MM.1S (cell line): ENCODE measurements around the gene TLX3.

Experiments used
- DNase-seq: peaks from one replicate; pipeline ENCODE4 v3.0.0-alpha.2; 2015
- H2AFZ ChIP-seq: fragments of 300-600 bp; sonication (generic); 2 replicates; pipeline ENCODE4 v1.6.0; 2016; ENCODE audit warnings: antibody characterized with exemption, low read length
- H3F3A ChIP-seq: fragments of 300-600 bp; sonication (generic); 2 replicates; pipeline ENCODE4 v1.6.1; 2016; ENCODE audit warnings: mild to moderate bottlenecking, antibody characterized with exemption, low read length, moderate library complexity, mixed read lengths; ENCODE audit not compliant: insufficient read depth
- H3K27ac ChIP-seq: fragments of 300-600 bp; sonication (generic); 2 replicates; pipeline ENCODE4 v1.5.1; 2016; ENCODE audit warnings: mild to moderate bottlenecking, low read length
- H3K27me3 ChIP-seq: fragments of 300-600 bp; sonication (generic); replicated peaks from 2 replicates; pipeline ENCODE4 v1.6.0; 2016; ENCODE audit warnings: low read length; ENCODE audit not compliant: insufficient read depth
- H3K36me3 ChIP-seq: fragments of 300-600 bp; sonication (generic); replicated peaks from 2 replicates; pipeline ENCODE4 v1.6.1; 2016; ENCODE audit warnings: mild to moderate bottlenecking, low read length, mixed read lengths; ENCODE audit not compliant: insufficient read depth
- H3K4me1 ChIP-seq: fragments of 300-600 bp; sonication (generic); 2 replicates; pipeline ENCODE4 v1.6.1; 2016; ENCODE audit warnings: low read length, mixed read lengths
- H3K4me2 ChIP-seq: fragments of 300-600 bp; sonication (generic); 2 replicates; pipeline ENCODE4 v1.6.0; 2016; ENCODE audit warnings: low read depth, low read length
- H3K4me3 ChIP-seq: fragments of 300-600 bp; sonication (generic); 2 replicates; pipeline ENCODE4 v1.5.1; 2016; ENCODE audit warnings: low read length, mixed read lengths
- H3K79me2 ChIP-seq: fragments of 300-600 bp; sonication (generic); 2 replicates; pipeline ENCODE4 v1.6.1; 2016; ENCODE audit warnings: mixed run types, low read length, mixed read lengths
- H3K9ac ChIP-seq: fragments of 300-600 bp; sonication (generic); 2 replicates; pipeline ENCODE4 v1.6.1; 2016; ENCODE audit warnings: low read length, mixed read lengths
- H3K9me2 ChIP-seq: fragments of 300-600 bp; sonication (generic); replicated peaks from 2 replicates; pipeline ENCODE4 v1.6.1; 2016; ENCODE audit warnings: mild to moderate bottlenecking, low read length, mixed read lengths; ENCODE audit not compliant: insufficient read depth
- H3K9me3 ChIP-seq: fragments of 300-600 bp; sonication (generic); replicated peaks from 2 replicates; pipeline ENCODE4 v1.6.1; 2016; ENCODE audit warnings: mild to moderate bottlenecking, low read length, mixed read lengths; ENCODE audit not compliant: insufficient read depth
- H4K20me1 ChIP-seq: fragments of 300-600 bp; sonication (generic); 2 replicates; pipeline ENCODE4 v1.6.1; 2016; ENCODE audit warnings: mild to moderate bottlenecking, low read length, moderate library complexity, mixed read lengths; ENCODE audit not compliant: insufficient read depth
- EZH2 ChIP-seq: fragments of 300-600 bp; sonication (generic); optimal IDR thresholded peaks from 2 replicates; pipeline ENCODE3; 2017; ENCODE audit warnings: low read depth, mild to moderate bottlenecking, antibody characterized with exemption, low read length, mixed read lengths
- EZH2phosphoT487 ChIP-seq: fragments of 300-600 bp; sonication (generic); IDR thresholded peaks from 2 replicates; pipeline ENCODE4 v1.6.1; 2018; ENCODE audit warnings: antibody characterized with exemption, low read length
- TF ChIP-seq, protein P1 (sequence below): fragments of 300-600 bp; sonication (generic); IDR thresholded peaks from 2 replicates; pipeline ENCODE4 v1.5.1; 2016; ENCODE audit warnings: antibody characterized with exemption, low read length, mixed read lengths

Gene TLX3

GRCh38 chr5:171263181-171263580, 45.9 kb upstream of the TLX3 start:
- no peaks in the 10 kb centered on the region for H3K9me2 ChIP-seq
- H4K20me1 ChIP-seq: no peaks in the 10 kb centered on the region
- no peak for DNase-seq
- H3K4me3 ChIP-seq: no peak overlapping the region
- H3K79me2 ChIP-seq: no peaks in the 10 kb centered on the region
- no peak overlapping the region for H3K27ac ChIP-seq
- no peaks in the 10 kb centered on the region for H3K9me3 ChIP-seq
- no peak for TF ChIP-seq EZH2phosphoT487
- TF ChIP-seq, protein P1, sequence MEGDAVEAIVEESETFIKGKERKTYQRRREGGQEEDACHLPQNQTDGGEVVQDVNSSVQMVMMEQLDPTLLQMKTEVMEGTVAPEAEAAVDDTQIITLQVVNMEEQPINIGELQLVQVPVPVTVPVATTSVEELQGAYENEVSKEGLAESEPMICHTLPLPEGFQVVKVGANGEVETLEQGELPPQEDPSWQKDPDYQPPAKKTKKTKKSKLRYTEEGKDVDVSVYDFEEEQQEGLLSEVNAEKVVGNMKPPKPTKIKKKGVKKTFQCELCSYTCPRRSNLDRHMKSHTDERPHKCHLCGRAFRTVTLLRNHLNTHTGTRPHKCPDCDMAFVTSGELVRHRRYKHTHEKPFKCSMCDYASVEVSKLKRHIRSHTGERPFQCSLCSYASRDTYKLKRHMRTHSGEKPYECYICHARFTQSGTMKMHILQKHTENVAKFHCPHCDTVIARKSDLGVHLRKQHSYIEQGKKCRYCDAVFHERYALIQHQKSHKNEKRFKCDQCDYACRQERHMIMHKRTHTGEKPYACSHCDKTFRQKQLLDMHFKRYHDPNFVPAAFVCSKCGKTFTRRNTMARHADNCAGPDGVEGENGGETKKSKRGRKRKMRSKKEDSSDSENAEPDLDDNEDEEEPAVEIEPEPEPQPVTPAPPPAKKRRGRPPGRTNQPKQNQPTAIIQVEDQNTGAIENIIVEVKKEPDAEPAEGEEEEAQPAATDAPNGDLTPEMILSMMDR: no peak
- TF ChIP-seq EZH2: no peak
- no peaks in the 10 kb centered on the region for H3F3A ChIP-seq
- no peaks in the 10 kb centered on the region for H3K27me3 ChIP-seq
- no peak overlapping the region for H3K4me2 ChIP-seq
- H3K4me1 ChIP-seq: no peaks in the 10 kb centered on the region
- no peak overlapping the region for H3K9ac ChIP-seq
- no peaks in the 10 kb centered on the region for H3K36me3 ChIP-seq
- no peak overlapping the region for H2AFZ ChIP-seq

- no peaks in the 10 kb centered on the region for H3K27me3 ChIP-seq
- H3K9ac ChIP-seq: no peak overlapping the region
- no peaks in the 10 kb centered on the region for H3K36me3 ChIP-seq
- no peak overlapping the region for H2AFZ ChIP-seq
- no peak overlapping the region for H3K4me2 ChIP-seq
- TF ChIP-seq EZH2: no peak
- TF ChIP-seq EZH2phosphoT487: no peak
- TF ChIP-seq, protein P1: no peak
- H3K9me2 ChIP-seq: no peaks in the 10 kb centered on the region
- H3K4me1 ChIP-seq: no peaks in the 10 kb centered on the region
- no peak overlapping the region for H3K4me3 ChIP-seq
- H4K20me1 ChIP-seq: no peaks in the 10 kb centered on the region
- H3K9me3 ChIP-seq: no peaks in the 10 kb centered on the region
- no peak for DNase-seq
- H3K27ac ChIP-seq: no peak overlapping the region
- no peaks in the 10 kb centered on the region for H3F3A ChIP-seq
- no peaks in the 10 kb centered on the region for H3K79me2 ChIP-seq
Measured at GRCh38 chr5:171264843-171265242, 44.2 kb upstream of the TLX3 start.

DNA sequence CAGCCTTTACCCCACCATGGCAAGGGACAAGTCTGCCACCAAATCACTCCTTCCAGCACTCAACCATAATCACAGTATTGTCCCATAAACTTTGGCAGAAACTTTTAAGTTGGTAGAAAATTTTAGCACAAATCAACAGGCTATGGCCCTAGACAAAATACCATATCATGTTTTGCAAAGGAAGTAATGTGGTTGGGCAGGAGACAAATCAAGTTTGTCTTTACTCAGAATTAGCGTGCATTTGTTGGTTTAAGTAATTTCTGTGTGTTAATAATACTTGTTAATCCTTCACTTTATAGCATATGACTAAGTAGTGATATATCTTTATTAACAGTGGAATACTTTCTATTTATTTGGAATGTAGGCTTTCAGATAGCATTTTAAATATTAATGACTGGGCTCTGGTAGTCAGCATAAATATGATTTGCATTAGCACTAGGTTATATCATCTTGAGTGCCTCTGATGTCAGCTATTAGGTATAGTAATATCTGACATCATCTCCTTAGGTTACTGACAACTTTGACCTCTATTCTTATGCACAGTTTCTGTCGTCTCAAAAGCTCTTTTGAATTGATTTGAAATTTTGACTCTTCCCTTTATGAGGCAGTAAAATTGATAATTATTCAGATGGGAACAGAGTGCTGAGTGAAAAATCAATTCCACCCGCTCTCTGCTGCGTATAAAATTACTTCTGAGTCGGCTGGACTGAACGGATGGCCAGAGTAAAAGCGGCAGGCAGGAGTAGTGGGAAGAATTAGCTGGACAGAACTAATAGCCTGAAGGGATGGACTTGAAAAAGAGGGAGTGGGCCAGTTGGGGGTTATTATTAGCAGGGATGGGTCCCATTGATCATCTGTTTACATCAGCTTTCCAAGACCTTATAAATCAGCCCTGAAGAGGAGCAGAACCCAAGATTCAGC, 40.1 kb upstream of the TLX3 start:
- Histone ChIP-seq H3K79me2 (no peaks in the 10 kb centered on the region), H3K27ac (no peak overlapping the region), H3F3A (no peaks in the 10 kb centered on the region), H3K9me2 (no peaks in the 10 kb centered on the region), H3K4me1 (no peaks in the 10 kb centered on the region), H3K4me3 (no peak overlapping the region), H2AFZ (no peak overlapping the region), H3K4me2 (no peak overlapping the region), H3K27me3 (no peaks in the 10 kb centered on the region), H3K9me3 (no peaks in the 10 kb centered on the region), H4K20me1 (no peaks in the 10 kb centered on the region), H3K36me3 (no peaks in the 10 kb centered on the region), H3K9ac (no peak overlapping the region)
- DNase-seq: no peak
- TF ChIP-seq EZH2 (no peak), EZH2phosphoT487 (no peak)
- TF ChIP-seq, protein P1: no peak
